Smooth muscle cell (in vitro differentiated cells): Measurements from ENCODE around the gene SLC10A6. TPM values are rescaled to one million over a fixed set of nuclear protein-coding genes. Genes with fewer than 3 reads are reported as not detected.

Experiments
- DNase-seq: peaks from one replicate; lab custom pipeline; 2025; ENCODE audit not compliant: unreplicated experiment; lab: John Stamatoyannopoulos, UW
- H2AFZ ChIP-seq: fragments of 200-600 bp; sonication (generic); 2 replicates; pipeline ENCODE4 v1.6.0; 2016; ENCODE audit warnings: antibody characterized with exemption, low read depth, mild to moderate bottlenecking
- H3F3A ChIP-seq: fragments of 200-600 bp; sonication (generic); 2 replicates; pipeline ENCODE4 v1.6.0; 2017; ENCODE audit warnings: antibody characterized with exemption, low read depth
- H3K27ac ChIP-seq: fragments of 200-600 bp; sonication (generic); 2 replicates; pipeline ENCODE4 v1.5.1; 2016; ENCODE audit warnings: low read depth, mild to moderate bottlenecking
- H3K27me3 ChIP-seq: fragments of 200-600 bp; sonication (generic); 2 replicates; pipeline ENCODE4 v1.6.1; 2016; ENCODE audit warnings: low read depth, mild to moderate bottlenecking
- H3K36me3 ChIP-seq: fragments of 200-600 bp; sonication (generic); 2 replicates; pipeline ENCODE4 v1.5.1; 2016; ENCODE audit warnings: low read depth
- H3K4me1 ChIP-seq: fragments of 200-600 bp; sonication (generic); 2 replicates; pipeline ENCODE4 v1.5.1; 2016; ENCODE audit warnings: low read depth
- H3K4me2 ChIP-seq: fragments of 200-600 bp; sonication (generic); 2 replicates; pipeline ENCODE4 v1.6.0; 2016; ENCODE audit warnings: mild to moderate bottlenecking
- H3K4me3 ChIP-seq: fragments of 200-600 bp; sonication (generic); 2 replicates; pipeline ENCODE4 v1.5.1; 2016; ENCODE audit warnings: mild to moderate bottlenecking
- H3K79me2 ChIP-seq: fragments of 200-600 bp; sonication (generic); 2 replicates; pipeline ENCODE4 v1.6.0; 2016; ENCODE audit warnings: low read depth, mild to moderate bottlenecking
- H3K9ac ChIP-seq: fragments of 200-600 bp; sonication (generic); 2 replicates; pipeline ENCODE4 v1.6.0; 2016; ENCODE audit warnings: low read depth
- H3K9me3 ChIP-seq: fragments of 200-600 bp; sonication (generic); replicated peaks from 2 replicates; pipeline ENCODE4 v1.5.1; 2016; ENCODE audit warnings: low read depth
- H4K20me1 ChIP-seq: fragments of 200-600 bp; sonication (generic); 2 replicates; pipeline ENCODE4 v1.6.0; 2016; ENCODE audit warnings: low read depth
- CTCF ChIP-seq: fragments of 200-600 bp; sonication (generic); IDR thresholded peaks from 2 replicates; pipeline ENCODE4 v1.5.1; 2017; ENCODE audit warnings: borderline replicate concordance, mild to moderate bottlenecking, antibody characterized with exemption; ENCODE audit not compliant: insufficient read depth, poor library complexity, severe bottlenecking
- WGBS: methylation state at CpG from one replicate; pipeline ENCODE4 v1.1.7; 2016; ENCODE audit warnings: low lambda C conversion rate; 5-methylcytosine and 5-hydroxymethylcytosine counted together
- polyA plus RNA-seq: library from polyadenylated mRNA; unstranded; fragments of >200 nt; fragmentation: Nextera tagmentation; extraction: Ambion mirVana; gene quantifications from 2 replicates; pipeline ENCODE4 v1.2.1, GENCODE V29; 2016
- total RNA-seq: library from RNA; depleted of rRNA; stranded (reverse); fragments of >200 nt; gene quantifications from 2 replicates; pipeline ENCODE4 v1.2.3, GENCODE V29; 2014

SLC10A6 gene
- total RNA-seq (1.3 and 1.4 TPM in 2 replicates), polyA plus RNA-seq (0.34 TPM in 1 of 2 replicates, not detected in the other)

- H3K79me2 ChIP-seq: no peaks in the 10 kb centered on the region
- H3K27me3 ChIP-seq: no peaks in the 10 kb centered on the region
- H3K36me3 ChIP-seq: no peaks in the 10 kb centered on the region
- H3K4me1 ChIP-seq: peaks cover 14% of the 10 kb centered on the region
- DNase-seq: no peak
- peak within 1 kb of the TSS; percentile 16 for H2AFZ ChIP-seq
- H3F3A ChIP-seq: no peaks in the 10 kb centered on the region
- TF ChIP-seq CTCF: no peak
- no peaks in the 10 kb centered on the region for H4K20me1 ChIP-seq
- H3K4me3 ChIP-seq: no peak within 1 kb of the TSS
- 83% methylated on average over 11 of the region's 11 CpGs for WGBS
- no peaks in the 10 kb centered on the region for H3K9me3 ChIP-seq
- no peak within 1 kb of the TSS for H3K4me2 ChIP-seq
- peak within 1 kb of the TSS; percentile 28 for H3K27ac ChIP-seq
- no peak within 1 kb of the TSS for H3K9ac ChIP-seq
Measured at GRCh38 chr4:86848732-86849619, at the start of gene SLC10A6. SLC10A6 (minus strand) TSS chr4:86849384; CDS start chr4:86849115, 269 bp downstream.

- no peak overlapping the region for H2AFZ ChIP-seq
- no peak overlapping the region for H3K4me2 ChIP-seq
- H3K27me3 ChIP-seq: no peaks in the 10 kb centered on the region
- H4K20me1 ChIP-seq: no peaks in the 10 kb centered on the region
- no peak overlapping the region for H3K27ac ChIP-seq
- no peaks in the 10 kb centered on the region for H3K36me3 ChIP-seq
- TF ChIP-seq CTCF: peak; percentile 22
- 81% methylated on average over 4 of the region's 4 CpGs for WGBS
- H3K9me3 ChIP-seq: no peaks in the 10 kb centered on the region
- no peaks in the 10 kb centered on the region for H3K79me2 ChIP-seq
- no peak for DNase-seq
- H3F3A ChIP-seq: no peaks in the 10 kb centered on the region
- H3K4me3 ChIP-seq: no peak overlapping the region
- no peaks in the 10 kb centered on the region for H3K4me1 ChIP-seq
- H3K9ac ChIP-seq: no peak overlapping the region
Measured at GRCh38 chr4:86898562-86898961, 49.4 kb upstream of the SLC10A6 start.

- DNase-seq: no peak
- TF ChIP-seq CTCF: no peak
- no peak overlapping the region for H3K27ac ChIP-seq
- no peak overlapping the region for H3K9ac ChIP-seq
- 90% methylated on average over 4 of the region's 4 CpGs for WGBS
- no peaks in the 10 kb centered on the region for H4K20me1 ChIP-seq
- no peaks in the 10 kb centered on the region for H3K27me3 ChIP-seq
- no peak overlapping the region for H3K4me3 ChIP-seq
- H3K4me2 ChIP-seq: no peak overlapping the region
- H2AFZ ChIP-seq: no peak overlapping the region
- no peaks in the 10 kb centered on the region for H3K9me3 ChIP-seq
- H3K36me3 ChIP-seq: no peaks in the 10 kb centered on the region
- H3F3A ChIP-seq: peaks cover 4% of the 10 kb centered on the region
- H3K79me2 ChIP-seq: no peaks in the 10 kb centered on the region
- peaks cover 15% of the 10 kb centered on the region for H3K4me1 ChIP-seq
Measured at GRCh38 chr4:86896596-86896995, 47.4 kb upstream of the SLC10A6 start.
